ENCODE results near the gene ARL11.
A peak's percentile ranks its signal among the peaks of the same experiment; 100 is the strongest.

ARL11 gene

GRCh38 chr13:49615836-49616675 is 12.3 kb upstream of the ARL11 start:
- DNase-seq (ENCODE audit: low spot score) = no peak

GRCh38 chr13:49616676-49617065 is 11.6 kb upstream of the ARL11 start:
- no peak for DNase-seq (ENCODE audit: low spot score)

GRCh38 chr13:49620170-49620621 is 8.1 kb upstream of the ARL11 start:
- no peak for DNase-seq (ENCODE audit: low spot score)

- no peak for DNase-seq (ENCODE audit: low spot score)
Observed at GRCh38 chr13:49622174-49622946, 5.9 kb upstream of the ARL11 start.

- no peak for DNase-seq (ENCODE audit: low spot score)
Observed at GRCh38 chr13:49624229-49624628, 4.1 kb upstream of the ARL11 start.

GRCh38 chr13:49625392-49626079 is 2.8 kb upstream of the ARL11 start:
- DNase-seq (ENCODE audit: low spot score) = no peak

GRCh38 chr13:49629196-49629938 is 1.1 kb downstream of the ARL11 start:
- no peak for DNase-seq (ENCODE audit: low spot score)

- no peak for DNase-seq (ENCODE audit: low spot score)
Observed at GRCh38 chr13:49629947-49630346, 1.6 kb downstream of the ARL11 start.

GRCh38 chr13:49630580-49630979 is 2.3 kb downstream of the ARL11 start:
- no peak for DNase-seq (ENCODE audit: low spot score)

GRCh38 chr13:49632156-49632555 is 3.8 kb downstream of the ARL11 start:
- no peak for DNase-seq (ENCODE audit: low spot score)

GRCh38 chr13:49633710-49634109 is 5.4 kb downstream of the ARL11 start:
- DNase-seq (ENCODE audit: low spot score) = no peak

GRCh38 chr13:49635599-49636433 is 7.5 kb downstream of the ARL11 start:
- DNase-seq (ENCODE audit: low spot score) = peak; percentile 59

- no peak for DNase-seq (ENCODE audit: low spot score)
Observed at GRCh38 chr13:49636705-49637104, 8.4 kb downstream of the ARL11 start.

- DNase-seq (ENCODE audit: low spot score) = no peak
Observed at GRCh38 chr13:49638030-49638743, 9.9 kb downstream of the ARL11 start.

GRCh38 chr13:49638744-49639072 is 10.4 kb downstream of the ARL11 start:
- no peak for DNase-seq (ENCODE audit: low spot score)

- DNase-seq (ENCODE audit: low spot score) = peak; percentile 73
Observed at GRCh38 chr13:49641801-49642291, 13.5 kb downstream of the ARL11 start.

GRCh38 chr13:49643035-49643646 is 14.8 kb downstream of the ARL11 start:
- DNase-seq (ENCODE audit: low spot score) = no peak

- no peak for DNase-seq (ENCODE audit: low spot score)
Observed at GRCh38 chr13:49645451-49645850, 17.1 kb downstream of the ARL11 start.

GRCh38 chr13:49646688-49647087 is 18.4 kb downstream of the ARL11 start:
- no peak for DNase-seq (ENCODE audit: low spot score)
